GM19452 (cell line): Measurements from ENCODE around the gene NRN1L.
"Not testable (repeated sequence)": the region's sequence is repeated elsewhere in the genome, so short reads cannot be mapped to it uniquely, and the experiment has no call there.

Experiments
- ATAC-seq: cut with Tn5 transposase; IDR thresholded peaks from one replicate; pipeline ENCODE4 v1.9.1; 2021; ENCODE audit not compliant: unreplicated experiment

NRN1L gene

DNA sequence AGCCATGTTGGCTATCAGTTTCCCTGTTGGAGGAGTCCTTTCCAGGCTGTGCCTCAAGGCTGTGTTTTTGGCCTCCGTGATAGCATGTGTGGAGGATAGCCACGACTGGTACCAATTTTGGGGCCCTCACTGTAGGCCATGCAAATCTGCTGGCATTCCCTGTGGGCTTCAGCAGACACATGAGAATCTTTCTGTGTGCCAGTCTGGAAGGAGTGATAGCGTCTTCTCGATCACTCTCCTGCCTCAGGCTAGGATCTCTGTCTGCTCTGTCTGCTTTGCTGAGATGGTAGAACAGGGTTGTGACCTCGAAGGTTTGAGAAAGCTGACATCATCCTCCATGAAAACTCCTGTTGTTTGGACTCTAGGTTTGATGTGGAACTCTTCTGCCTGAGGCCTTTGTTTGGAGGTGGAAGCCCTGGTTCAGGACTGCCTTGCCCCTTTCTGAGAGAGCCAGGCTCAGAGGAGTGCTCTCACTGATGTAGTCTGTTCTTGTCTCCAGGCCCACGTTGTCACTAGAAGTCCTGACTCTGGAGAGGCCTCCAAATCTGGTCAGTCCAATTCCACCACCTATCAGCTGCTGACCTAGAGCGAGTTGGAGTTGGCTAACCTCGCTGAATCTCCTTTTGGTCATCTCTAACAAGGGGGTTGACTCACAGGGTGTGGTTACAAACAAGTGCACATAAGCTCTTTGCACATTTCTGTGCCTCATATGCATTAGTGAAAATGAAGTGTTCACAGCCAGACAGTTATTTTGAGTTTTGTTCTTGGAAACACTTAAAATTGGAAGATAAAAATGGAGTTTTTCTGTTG, 23.9 kb upstream of the NRN1L start:
- no peak for ATAC-seq

DNA sequence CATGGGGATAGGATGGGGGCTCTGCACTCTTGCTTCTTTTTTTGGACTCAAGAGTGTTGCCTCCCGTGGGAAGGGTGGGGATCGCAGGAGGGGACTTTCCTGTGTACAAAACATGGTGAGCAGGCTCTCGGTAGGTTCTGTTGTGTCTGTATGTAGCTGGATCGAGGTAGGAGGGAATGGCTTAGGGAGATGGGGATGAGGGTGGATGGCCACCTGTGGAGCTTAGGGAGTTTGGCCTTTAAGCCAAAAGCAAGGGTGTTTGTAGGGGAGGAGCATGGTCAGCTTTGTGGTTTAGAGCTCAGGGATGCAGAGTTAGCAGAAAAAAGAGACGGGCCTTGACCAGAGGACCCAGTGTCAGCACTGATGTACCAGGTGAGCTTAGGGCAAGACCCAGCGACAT, 22.8 kb upstream of the NRN1L start:
- ATAC-seq, result no peak

DNA sequence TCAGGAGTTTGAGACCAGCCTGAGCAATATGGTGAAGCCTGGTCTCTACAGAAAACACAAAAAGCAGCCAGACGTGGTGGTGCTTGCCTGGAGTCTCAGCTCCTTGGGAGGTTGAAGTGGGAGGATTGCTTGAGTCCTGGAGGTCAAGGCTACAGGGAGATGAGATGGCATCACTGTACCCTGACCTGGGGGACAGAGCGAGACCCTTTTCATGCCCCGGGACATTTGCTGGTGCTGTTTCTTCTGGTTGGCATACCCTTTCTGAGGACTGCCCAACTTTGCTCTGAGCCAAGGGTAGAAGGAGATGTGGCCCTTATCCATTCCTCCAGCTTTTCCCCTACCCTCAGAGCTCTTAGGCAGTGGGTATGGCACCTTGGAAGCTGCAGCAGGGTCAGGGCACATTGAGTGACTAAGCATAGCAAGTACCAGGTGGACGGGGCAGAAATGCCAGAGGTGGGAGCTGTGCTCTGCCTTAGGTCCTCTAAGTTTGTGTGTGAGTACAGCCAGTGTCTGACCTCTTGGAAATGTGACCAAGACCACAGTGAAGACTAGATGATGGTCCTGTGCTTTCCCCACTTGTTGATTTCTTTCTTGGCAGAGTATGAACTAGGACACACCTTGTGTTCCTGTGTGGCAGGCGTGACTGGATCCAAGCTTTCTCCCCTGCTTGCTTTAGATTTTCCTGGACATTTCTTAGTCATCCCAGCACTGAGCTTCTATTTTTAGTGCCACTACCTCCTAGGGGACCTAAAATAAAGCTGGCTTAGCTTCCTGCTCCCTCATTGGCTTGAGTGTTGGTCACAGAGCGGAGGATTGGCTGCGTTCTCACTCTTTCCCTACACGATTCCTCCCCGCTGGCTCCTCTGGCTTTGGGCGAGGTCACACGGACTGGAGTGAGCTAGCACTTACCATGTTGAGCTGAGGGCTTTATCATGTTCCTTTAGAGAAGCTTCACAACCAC, 21.8 kb upstream of the NRN1L start:
- no peak for ATAC-seq

DNA sequence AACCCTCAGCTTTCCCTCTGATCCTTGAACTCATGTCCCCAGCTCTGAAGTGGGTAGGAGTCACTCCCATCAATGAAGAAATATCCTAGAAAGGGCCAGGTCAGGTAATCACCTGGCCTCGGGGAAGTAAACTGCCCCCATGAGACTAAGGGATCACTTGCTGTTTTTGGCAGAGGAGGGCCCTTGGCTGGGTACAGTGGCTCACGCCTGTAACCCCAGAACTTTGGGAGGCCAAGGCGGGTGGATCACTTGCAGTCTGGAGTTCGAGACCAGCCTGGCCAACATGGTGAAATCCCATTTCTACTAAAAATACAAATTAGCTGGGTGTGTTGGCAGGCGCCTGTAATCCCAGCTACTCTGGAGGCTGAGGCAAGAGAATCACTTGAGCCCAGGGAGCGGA, 20.6 kb upstream of the NRN1L start:
- not testable (repeated sequence) for ATAC-seq

DNA sequence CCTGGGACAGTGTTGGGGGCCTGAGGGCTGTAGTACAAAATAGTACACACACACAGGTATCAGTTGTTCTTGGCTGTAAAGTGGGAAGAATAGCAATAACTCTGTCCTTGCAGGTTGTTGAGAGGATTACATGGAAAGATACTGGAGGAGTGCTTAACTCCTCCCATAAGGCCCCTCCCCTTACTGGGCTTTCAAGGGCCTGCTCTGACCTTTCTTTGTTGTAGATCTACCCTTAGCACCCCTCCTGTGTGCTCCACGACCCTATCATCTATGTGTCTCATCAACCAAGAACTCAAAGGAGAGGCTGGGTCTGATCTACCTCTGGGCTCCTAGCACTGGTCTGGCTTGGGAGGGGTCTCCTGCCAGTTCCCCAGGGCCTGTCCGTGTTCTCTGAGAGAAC, 20.1 kb upstream of the NRN1L start:
- ATAC-seq, result no peak

DNA sequence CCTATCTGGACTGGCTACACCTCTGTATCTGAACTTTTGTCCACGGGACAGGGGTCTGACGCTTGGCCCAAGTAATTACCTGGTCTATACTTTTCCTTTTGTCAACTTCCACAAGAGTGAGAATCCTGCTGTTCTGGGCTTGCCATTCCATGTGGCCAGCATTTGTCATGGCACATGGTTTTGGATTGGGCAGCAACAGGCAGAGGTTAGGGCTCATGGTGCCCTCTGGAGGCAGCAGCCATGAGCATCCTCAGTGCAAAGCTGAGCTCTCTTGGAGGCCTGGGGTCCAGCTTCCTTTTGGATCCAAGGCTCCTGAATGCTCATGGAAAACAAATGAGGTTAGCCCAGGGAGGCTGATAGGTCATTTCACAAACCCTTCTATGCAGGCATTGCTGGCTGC, 19.4 kb upstream of the NRN1L start:
- no peak for ATAC-seq

DNA sequence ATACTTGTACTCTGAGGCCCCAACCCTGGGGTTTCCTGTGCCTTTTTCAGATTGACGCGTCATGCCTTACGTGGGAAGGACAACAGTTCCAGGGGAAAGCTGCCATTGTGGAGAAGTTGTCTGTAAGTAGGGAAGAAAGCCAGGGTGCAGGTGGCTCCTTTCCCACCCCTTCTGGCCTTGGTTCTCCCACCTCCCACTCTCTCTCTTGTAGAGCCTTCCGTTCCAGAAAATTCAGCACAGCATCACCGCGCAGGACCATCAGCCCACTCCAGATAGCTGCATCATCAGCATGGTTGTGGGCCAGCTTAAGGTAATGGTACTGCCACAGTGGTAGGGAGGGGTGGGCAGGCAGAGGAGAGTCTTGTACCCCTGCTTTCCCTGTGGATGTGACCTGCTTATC, 16.4 kb upstream of the NRN1L start:
- no peak for ATAC-seq

DNA sequence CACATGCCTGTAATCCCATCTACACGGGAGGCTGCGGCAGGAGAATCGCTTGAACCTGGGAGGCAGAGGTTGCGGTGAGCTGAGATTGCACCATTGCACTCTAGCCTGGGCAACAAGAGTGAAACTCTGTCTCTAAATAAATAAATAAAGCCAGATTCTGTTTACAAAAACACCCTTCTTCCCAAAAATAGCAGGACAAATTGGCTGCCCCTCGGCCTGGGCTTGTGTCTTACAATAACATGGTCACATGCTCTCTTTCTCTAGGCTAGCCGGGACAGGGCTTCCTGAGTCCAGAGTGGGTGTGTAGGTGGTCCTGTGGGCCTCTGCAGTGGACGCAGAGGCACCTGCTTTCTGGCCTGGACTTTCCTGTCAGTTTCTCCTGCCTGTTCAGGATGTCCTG, 15.0 kb upstream of the NRN1L start:
- no peak for ATAC-seq

DNA sequence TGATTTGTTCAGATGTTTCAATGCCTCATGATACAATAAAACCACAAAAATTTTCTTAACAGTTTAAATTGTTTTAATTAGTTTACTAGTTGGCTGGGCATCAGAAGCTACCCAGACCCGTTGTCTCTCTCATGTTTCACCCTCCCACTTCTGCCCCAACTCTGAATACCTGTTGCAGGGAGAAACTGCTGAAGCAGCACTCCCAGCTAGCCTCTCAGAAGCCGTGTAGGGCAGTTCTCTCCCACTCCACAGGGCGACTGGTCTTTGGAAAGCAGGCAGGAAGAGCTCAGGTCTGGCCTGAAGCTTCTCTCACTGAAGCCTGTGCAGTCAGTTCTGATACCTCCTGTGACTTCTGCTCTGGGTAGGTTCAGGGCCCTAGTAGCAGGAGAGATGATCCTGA, 13.4 kb upstream of the NRN1L start:
- ATAC-seq, result no peak

DNA sequence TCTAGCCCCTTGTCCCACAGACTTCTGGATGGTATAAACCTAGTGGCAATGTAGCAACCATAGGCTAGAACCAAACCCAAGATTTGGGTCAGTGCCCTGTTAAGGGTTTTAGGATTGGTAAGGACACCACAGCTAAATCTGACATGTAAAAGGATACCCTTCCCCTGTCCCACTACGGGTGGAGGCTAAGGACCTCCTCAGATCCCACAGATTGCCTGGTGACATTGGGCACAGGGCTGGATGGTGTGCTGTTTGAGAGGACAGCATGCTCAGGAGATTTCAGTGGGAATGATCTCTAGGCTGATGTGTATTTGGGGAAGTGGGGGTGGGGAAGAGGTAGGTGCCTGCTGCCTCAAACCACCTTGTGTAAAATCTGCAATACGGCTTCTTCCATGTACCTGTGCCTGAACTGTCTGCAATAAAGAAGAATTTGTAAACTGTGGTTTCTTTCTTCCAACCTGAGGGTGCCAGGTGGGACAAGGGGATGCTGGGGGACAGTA, 12.5 kb upstream of the NRN1L start:
- ATAC-seq, result no peak

DNA sequence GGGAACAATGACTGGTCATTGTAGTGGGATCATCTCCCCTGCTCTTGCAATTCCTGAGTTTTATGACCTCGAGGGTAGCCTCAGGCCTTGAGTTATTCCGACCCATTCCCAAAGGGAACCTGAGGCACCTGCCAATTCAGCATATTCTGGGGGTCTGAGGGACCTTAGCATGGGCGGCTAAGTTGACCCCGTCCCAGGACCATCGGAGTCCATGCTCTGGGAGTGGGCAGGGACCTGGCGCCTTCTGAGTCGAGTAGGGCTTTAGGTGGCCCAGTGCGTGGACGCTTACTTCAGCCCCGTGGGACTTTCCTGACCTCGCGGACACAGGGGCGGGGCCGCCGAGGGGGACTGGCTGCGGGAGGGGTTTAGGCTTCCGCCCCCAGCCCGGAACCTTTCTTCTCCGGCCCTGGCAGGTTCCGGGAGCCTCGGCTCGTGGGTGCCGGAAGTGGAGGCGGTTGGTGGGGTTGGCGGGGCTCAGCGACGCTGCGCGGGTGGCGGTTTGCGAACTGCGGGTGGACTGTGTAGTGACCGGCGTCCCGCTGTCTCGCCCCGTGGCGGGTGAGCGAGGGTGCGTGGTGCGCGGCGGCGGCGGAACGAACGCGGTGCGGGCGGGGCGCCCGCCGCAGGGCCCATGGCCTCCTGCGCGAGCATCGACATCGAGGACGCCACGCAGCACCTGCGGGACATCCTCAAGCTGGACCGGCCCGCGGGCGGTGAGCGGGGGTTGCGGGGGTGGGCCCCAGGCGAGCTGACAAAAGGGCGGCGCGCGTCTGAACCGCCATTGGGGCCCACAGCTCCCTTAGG, 11.9 kb upstream of the NRN1L start, which contains the start of gene EDC4:
EDC4 (plus strand) TSS at position 422 of the 804 bp plus-strand sequence; CDS start at position 632, 210 bp downstream.
- ATAC-seq, result peak; percentile 71

DNA sequence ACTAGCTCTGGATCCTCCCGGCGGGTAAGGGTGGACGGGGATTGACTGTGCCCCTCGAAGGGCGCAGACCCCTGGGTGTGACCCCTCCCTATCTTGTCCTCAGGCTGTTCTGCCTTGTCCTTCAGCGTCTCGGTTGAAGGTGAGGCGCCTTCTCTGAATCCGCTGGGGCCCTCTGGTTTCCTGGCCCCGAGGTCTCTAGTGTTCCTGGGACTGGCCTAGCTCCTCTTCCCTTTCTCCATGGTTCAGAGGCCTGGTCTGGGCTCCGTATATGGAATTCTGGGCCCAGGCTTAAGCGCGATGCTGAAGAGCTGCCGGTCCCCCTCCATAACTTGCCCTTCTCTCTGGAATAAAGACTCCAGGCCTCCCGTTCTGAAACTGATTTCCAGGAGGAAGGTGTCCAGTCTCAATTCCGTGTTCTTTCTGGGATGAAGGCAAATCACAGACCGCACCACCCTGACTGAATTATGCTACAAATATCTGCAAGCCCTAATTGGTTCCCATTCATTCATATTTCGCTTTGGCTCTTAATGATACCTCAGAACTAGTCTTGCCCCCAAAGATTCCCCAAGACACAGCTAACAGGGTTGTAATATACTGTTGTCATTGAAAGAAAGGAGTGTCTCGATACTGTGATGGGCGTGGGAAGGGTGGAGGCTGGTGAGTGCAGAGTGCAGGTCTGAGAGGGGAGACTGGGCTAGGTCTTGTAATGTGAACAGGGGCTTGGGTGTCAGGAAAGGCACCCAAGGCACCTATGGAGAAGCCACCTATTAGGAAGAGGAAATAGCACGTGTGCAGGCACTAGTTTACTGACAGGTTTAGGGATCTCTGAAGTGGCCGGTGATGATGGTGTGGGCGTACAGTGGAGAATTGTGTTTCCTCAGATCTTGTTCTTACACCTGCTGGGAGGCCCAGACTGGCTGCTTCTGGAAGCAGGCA, 11.0 kb upstream of the NRN1L start:
- ATAC-seq, result peak; percentile 8

DNA sequence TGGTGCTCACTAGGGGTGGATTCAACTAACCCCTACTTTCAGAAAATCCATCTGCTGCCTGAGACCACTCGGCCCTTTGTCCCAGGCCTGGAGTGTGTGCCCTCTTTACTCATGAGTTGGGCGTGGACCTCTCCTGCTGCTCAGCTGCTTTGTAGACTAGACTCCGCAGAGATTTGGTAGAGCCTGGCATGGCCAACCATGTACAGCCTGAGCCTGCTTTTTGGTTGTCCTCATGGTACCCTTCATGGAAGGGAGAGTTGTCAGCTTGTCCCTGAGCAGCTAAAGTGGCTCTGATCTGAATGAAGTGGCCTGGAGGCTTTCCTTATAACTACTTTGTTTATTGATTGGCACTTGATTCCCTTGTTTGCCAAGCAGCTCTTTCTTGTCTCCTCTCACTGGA, 10.3 kb upstream of the NRN1L start:
- no peak for ATAC-seq

DNA sequence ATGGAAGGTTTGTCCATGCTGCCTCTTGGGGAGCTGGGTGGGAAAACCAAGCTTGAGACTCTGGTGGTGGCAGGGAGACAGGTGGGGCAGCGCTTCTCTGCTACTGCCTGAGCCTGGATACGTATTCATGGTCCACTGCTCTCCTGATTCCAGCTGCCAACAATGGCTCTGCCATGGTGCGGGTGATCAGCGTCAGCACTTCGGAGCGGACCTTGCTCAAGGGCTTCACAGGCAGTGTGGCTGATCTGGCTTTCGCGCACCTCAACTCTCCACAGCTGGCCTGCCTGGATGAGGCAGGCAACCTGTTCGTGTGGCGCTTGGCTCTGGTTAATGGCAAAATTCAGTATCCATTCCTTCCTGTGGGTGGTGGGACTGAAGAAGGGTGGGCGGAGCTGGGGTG, 7.6 kb upstream of the NRN1L start:
- no peak for ATAC-seq

DNA sequence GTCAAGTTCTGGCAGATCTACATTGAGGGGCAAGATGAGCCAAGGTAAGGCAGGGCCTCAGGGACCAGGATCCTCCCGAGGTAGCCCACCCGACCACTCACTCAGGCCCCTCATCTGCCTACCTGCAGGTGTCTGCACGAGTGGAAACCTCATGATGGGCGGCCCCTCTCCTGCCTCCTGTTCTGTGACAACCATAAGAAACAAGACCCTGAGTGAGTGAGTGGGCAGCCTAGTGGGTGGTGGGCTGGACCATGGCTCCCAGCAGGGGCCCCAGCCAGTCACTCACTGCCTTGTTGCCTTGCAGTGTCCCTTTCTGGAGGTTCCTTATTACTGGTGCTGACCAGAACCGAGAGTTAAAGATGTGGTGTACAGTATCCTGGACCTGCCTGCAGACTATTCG, 6.5 kb upstream of the NRN1L start:
- no peak for ATAC-seq

DNA sequence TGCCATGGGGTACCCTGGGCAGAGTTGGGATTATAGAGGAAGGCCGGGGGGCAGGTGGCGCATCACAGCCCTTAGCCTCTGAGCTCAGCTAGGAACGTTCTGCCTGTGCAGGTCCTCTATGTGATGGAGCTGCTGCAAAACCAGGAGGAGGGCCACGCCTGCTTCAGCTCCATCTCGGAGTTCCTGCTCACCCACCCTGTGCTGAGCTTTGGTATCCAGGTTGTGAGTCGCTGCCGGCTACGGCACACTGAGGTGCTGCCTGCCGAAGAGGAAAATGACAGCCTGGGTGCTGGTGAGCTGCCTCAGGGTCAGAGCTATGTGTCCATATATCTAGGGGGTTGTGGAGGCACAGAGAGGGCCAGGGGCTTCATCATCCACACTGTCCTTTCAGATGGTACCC, 5.8 kb upstream of the NRN1L start:
- ATAC-seq, result no peak

DNA sequence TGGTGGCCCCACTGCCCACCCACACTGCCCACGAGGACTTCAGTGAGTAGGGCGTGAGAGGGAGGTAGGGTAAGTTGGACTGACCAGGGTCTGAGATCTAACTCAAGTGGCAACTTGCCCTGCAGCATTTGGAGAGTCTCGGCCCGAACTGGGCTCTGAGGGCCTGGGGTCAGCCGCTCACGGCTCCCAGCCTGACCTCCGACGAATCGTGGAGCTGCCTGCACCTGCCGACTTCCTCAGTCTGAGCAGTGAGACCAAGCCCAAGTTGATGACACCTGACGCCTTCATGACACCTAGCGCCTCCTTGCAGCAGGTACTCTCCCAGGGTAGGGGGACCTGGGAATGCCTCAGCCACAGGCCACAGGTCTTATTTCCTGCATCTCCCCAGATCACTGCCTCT, 5.2 kb upstream of the NRN1L start:
- no peak for ATAC-seq

DNA sequence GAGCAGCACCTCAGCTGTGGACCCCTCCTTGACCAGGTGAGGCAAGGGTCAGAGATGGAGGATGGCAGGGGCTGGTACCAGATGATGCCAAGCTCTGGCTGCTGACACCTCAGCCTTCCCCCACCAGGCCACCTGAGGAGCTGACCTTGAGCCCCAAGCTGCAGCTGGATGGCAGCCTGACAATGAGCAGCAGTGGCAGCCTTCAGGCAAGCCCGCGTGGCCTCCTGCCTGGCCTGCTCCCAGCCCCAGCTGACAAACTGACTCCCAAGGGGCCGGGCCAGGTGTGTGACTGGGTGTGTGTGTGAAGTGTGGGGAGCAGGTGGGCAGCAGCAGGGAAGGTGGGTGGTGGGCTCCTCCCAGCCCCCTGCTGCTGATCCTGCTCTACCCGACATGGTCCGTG, 4.7 kb upstream of the NRN1L start:
- no peak for ATAC-seq

DNA sequence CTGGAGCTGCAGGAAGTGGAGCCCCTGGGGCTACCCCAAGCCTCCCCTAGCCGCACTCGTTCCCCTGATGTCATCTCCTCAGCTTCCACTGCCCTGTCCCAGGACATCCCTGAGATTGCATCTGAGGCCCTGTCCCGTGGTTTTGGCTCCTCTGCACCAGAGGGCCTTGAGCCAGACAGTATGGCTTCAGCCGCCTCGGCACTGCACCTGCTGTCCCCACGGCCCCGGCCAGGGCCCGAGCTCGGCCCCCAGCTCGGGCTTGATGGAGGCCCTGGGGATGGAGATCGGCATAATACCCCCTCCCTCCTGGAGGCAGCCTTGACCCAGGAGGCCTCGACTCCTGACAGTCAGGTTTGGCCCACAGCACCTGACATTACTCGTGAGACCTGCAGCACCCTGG, 4.1 kb upstream of the NRN1L start:
- no peak for ATAC-seq

DNA sequence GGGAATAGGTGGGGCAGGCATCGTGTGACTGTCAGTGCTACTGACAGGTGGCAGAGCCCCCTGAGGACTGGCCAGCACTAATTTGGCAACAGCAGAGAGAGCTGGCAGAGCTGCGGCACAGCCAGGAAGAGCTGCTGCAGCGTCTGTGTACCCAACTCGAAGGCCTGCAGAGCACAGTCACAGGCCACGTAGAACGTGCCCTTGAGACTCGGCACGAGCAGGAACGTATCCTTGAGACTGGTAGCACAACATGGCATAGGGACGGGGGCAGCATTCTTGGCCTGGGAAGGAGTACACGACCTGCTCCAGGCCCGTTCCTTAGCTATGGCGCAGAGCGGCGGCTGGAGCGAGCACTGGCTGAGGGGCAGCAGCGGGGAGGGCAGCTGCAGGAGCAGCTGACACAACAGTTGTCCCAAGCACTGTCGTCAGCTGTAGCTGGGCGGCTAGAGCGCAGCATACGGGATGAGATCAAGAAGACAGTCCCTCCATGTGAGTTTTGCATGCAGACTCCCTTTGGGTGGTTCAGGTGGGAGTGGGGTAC, 3.0 kb upstream of the NRN1L start:
- no peak for ATAC-seq
